ENCODE measurements around the gene CA12. TPM values are rescaled to one million over a fixed set of nuclear protein-coding genes. Genes with fewer than 3 reads are reported as not detected.

The CA12 gene
- total RNA-seq, 1 experiment from 2014 or later = 3.7 TPM

DNA sequence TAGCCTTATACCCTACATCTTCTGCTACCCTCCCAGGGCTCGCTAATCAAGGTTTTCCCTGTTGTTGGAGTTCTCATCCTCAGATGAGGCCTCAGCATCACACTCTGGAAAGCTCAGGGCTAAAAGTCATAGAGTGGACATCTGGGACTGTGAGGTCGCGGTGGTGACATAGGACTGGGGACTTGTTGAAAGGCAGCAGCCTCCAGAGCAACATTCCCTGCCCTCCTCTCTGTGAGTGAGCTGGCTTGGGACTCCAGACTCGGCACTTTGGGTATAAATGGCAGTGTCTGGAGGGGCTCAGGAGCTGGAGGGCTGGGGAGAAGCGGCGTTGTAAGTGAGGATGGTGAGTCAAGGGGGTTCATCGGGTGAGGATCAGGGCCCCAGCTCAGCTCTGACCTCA, 2.7 kb downstream of the CA12 start:
- Histone ChIP-seq H3K9me3 (replicated peaks) (no peaks in the 10 kb centered on the region), H3K27me3 (replicated peaks) (no peaks in the 10 kb centered on the region), H3K4me3 (no peak overlapping the region), H3K4me1 (replicated peaks) (peaks cover 37% of the 10 kb centered on the region), H3K36me3 (no peaks in the 10 kb centered on the region), H3K27ac (no peak overlapping the region)
- no peak for DNase-seq (ENCODE audit: low read depth in 1 of 2, low spot score in 2 of 2)

DNA sequence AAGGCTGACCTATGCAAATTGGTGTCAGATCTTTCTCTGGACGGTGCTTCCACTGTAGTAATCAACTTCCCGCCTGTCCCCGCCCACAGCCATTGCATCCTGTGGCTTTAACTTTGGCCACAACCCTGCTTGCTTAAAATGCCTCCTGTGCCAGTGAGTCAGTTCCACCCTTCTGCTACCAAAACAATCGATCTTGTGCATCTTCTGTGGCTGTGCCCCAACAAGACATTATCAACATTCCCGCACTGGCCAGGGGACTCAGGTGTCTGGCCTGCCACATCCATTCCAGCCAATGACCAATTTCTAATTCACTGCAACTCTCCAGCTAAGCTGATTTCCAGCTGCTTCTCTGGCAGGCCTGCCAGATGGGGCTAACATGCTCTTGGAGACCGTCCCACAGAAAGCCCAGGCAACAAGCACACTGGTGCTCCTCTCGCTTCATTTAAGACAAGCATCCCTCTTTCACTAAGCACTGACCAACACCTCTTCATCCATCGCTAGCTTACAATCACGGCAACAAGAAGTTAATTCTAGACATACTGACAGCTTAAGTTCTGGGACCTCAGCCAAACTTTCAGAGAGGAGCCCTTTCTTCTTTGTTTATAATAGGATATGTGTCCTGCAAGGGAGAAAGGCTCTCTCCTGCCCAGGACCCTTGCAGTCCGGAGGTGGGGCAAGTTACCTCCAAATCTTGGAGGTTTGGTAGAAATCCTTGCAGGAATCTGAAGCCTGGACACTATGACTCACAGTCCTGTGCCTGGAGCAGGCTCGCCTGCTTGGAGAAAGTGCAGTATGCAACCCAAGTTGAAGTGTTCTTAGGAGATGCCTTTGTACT, 6.7 kb downstream of the CA12 start:
- no peaks in the 10 kb centered on the region for H3K9me3 ChIP-seq (replicated peaks)
- no peak overlapping the region for H3K27ac ChIP-seq
- H3K36me3 ChIP-seq = no peaks in the 10 kb centered on the region
- no peak overlapping the region for H3K4me3 ChIP-seq
- peak; percentile 59 to 61 for DNase-seq (ENCODE audit: low read depth in 1 of 2, low spot score in 2 of 2)
- no peaks in the 10 kb centered on the region for H3K27me3 ChIP-seq (replicated peaks)
- H3K4me1 ChIP-seq (replicated peaks) = peaks cover 42% of the 10 kb centered on the region

DNA sequence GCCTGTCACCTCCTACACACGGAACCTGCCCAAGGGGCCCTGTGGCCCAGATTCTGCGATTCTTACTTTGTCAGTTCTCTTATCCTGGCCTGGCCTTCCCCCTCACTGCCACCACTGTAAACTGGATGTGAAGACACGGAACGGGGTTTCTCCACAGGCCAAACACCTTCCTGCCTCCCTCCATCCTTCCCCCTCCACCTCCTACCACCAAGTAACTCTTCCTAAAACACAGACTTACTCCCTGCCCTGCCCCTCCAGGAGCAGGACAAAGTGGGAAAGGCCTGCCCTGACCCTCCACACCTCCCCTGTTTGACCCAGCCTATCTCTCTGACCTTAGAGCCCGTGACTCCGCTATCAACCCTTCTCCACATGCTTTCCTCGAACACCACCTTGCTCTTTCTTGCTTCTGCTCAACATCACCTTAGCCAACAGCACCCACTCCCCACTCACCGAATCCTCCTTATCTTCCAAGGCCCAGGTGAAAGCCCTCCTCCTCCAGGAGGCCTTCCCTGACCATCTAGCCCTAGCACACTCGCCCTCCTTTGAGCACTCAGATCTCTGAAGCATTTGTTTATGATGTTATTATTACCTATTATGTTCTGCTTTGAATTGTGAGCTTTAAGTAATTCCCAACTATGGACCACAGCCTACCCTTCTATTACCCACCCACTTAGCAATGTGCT, 7.6 kb downstream of the CA12 start:
- DNase-seq (ENCODE audit: low read depth in 1 of 2, low spot score in 2 of 2) = no peak
- peak overlapping the region; percentile 16; the same call in 1 of the 2 replicates for H3K27ac ChIP-seq
- H3K36me3 ChIP-seq = no peaks in the 10 kb centered on the region
- H3K9me3 ChIP-seq (replicated peaks) = no peaks in the 10 kb centered on the region
- H3K27me3 ChIP-seq (replicated peaks) = no peaks in the 10 kb centered on the region
- peaks cover 45% of the 10 kb centered on the region for H3K4me1 ChIP-seq (replicated peaks)
- H3K4me3 ChIP-seq = no peak overlapping the region

DNA sequence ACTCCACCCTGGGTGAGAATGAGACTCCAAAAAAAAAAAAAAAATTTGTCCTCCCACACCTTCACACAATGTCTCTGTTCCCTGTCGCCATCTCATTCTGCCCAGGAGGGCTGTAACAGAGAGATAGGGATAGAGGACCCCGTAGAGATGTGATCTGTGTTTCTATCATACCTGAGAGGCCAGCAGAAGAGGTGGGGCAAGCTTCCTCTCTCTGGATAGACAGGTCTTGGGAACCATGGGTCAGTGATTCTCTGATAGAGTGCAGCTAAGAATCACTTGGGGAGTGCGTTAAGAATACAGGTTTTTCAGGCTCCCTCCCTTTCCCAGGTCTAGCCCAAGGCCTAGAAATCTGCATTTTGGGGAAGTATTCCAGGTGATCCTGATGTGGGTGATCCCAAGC, 8.3 kb downstream of the CA12 start:
- Histone ChIP-seq H3K4me1 (replicated peaks) (peaks cover 46% of the 10 kb centered on the region), H3K4me3 (no peak overlapping the region), H3K36me3 (no peaks in the 10 kb centered on the region), H3K27ac (0 out of 2 replicates have a peak overlapping the region, but pooled peaks have one; percentile 46), H3K27me3 (replicated peaks) (no peaks in the 10 kb centered on the region), H3K9me3 (replicated peaks) (no peaks in the 10 kb centered on the region)
- DNase-seq (ENCODE audit: low read depth in 1 of 2, low spot score in 2 of 2) = no peak

DNA sequence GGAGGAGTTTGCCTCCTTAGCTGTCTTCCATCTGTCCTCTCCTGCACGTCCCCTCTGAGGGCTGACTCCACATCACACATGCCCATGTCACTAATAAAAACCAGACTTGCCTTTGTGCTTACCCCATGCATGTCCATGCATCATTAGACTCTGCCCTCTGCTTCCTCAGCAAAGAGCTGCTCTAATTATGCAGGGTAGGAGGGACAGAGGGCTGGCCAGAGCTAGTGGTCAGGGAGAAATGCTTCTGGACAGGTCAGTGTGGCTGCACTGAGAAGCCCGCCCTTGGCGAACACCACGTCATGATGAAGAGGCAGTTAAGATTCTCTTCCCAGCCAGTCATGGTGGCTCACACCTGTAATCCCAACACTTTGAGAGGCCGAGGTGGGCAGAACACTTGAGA, 8.9 kb downstream of the CA12 start:
- DNase-seq (ENCODE audit: low read depth in 1 of 2, low spot score in 2 of 2) = no peak
- peaks cover 46% of the 10 kb centered on the region for H3K4me1 ChIP-seq (replicated peaks)

DNA sequence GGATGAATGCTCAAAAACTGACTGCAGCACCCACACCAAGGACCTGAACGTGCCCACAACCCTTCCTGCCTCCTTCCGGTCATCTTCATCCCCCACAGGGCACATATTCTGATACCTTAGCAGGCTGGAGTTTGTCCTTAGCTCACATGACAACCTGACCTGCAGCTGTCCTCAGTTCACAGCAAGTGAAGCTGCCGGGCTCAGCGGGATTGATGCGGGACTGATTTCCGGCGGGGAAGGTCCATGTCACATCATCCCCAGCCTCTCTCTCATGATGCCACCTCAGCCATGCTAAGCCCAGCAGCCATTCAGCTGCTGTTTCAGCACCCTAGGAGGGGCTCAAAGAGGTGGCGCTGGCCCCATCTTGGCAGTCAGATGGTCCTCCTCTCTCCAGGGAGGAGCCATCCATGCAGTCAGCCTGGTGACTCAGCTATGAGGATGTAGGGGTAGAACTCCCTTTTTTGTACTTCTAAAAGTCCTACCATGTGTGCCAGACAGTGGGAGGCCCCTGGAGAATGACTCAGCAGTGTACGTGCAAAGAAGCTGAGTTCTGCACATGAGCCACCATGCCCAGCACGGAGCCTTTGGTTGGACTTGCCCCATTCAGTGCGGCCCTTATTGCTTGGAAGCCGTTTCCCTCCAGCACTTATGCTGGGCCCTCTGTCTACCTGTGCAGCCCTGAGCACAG, 9.5 kb downstream of the CA12 start:
- H3K4me1 ChIP-seq (replicated peaks) = peaks cover 46% of the 10 kb centered on the region

More for the DNA sequence above, 8.9 kb downstream of the CA12 start:
- peak overlapping the region; percentile 46 for H3K27ac ChIP-seq
- H3K4me3 ChIP-seq = no peak overlapping the region
- H3K27me3 ChIP-seq (replicated peaks) = no peaks in the 10 kb centered on the region
- H3K9me3 ChIP-seq (replicated peaks) = no peaks in the 10 kb centered on the region
- H3K36me3 ChIP-seq = no peaks in the 10 kb centered on the region

DNA sequence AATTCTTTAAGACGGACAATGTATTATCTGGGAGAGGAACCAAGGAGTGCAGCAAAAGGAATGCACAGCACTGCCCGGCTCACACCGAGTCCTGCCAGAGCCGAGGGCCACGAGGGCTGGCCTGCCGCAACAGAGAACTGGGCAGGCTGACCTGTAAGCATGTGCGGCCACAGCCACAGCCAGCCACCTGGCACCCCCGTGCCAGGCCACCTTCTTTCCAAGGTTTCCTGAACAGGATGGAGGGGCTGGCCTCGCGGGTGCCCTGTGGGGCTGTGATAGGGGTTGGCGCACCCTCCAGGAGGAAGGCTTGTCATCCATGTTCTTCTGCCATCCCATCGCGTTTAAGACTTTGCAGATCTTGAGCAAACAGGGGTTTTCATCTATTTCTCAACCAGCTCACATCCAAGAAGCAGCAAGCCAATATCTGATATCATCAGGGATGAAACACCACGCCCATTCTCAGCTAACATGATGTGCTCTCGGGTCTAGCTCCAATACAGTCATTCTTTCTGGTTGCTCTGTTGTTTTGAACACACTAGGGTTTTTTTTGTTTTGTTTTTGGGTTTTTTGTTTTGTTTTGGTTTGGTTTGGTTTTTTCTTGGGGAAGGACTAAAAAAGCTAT, 10.2 kb downstream of the CA12 start:
- Histone ChIP-seq H3K27me3 (replicated peaks) (no peaks in the 10 kb centered on the region), H3K4me1 (replicated peaks) (peaks cover 46% of the 10 kb centered on the region), H3K27ac (peak overlapping the region; percentile 46), H3K36me3 (no peaks in the 10 kb centered on the region), H3K4me3 (no peak overlapping the region), H3K9me3 (replicated peaks) (no peaks in the 10 kb centered on the region)
- no peak for DNase-seq (ENCODE audit: low read depth in 1 of 2, low spot score in 2 of 2)

More for the DNA sequence above, 9.5 kb downstream of the CA12 start:
- Histone ChIP-seq H3K36me3 (no peaks in the 10 kb centered on the region), H3K9me3 (replicated peaks) (no peaks in the 10 kb centered on the region), H3K4me3 (no peak overlapping the region), H3K27me3 (replicated peaks) (no peaks in the 10 kb centered on the region), H3K27ac (peak overlapping the region; percentile 46)
- peak; percentile 84 to 93 for DNase-seq (ENCODE audit: low read depth in 1 of 2, low spot score in 2 of 2)

DNA sequence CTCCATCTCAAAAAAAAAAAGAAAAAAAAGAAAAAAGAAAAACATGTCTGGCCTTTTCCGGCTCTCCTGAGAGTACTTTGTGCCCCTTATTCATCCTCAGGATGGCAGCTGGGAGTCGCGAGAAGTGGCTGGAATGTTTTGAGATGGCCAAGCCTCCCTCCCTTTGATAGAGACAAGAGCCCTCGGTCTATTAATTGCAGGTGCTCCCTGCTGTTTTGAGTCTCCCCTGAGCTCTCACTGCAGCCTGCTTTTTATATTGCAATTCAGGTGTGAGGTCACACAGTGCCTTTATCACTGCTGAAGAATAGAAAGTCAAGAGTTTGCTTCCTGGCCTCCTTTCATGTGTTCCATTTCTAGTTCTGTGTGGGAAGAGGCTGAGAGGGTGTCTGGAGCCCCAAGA, 10.9 kb downstream of the CA12 start:
- H3K27ac ChIP-seq = no peak overlapping the region
- H3K27me3 ChIP-seq (replicated peaks) = no peaks in the 10 kb centered on the region
- peaks cover 41% of the 10 kb centered on the region for H3K4me1 ChIP-seq (replicated peaks)
- no peak for DNase-seq (ENCODE audit: low read depth in 1 of 2, low spot score in 2 of 2)
- H3K4me3 ChIP-seq = no peak overlapping the region
- H3K36me3 ChIP-seq = no peaks in the 10 kb centered on the region
- H3K9me3 ChIP-seq (replicated peaks) = no peaks in the 10 kb centered on the region

DNA sequence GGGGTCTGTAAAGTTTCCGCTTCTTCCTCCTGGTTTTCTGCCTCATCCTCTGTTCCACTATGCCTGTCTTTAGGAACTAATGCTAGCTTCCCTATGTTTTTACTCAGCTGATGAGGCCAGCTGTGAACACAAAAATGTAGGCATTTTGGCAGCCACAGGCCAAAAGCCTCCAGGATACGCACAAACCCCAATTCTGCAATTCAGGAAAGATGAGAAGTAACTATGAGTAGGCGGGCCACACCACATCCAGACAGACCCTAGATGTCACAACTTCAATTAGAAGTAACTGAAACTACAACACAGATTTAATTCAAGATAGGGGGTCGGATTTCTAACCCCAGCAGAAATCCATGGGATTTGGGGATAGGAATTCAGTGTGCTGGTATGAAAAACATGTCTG, 11.9 kb downstream of the CA12 start:
- H3K4me1 ChIP-seq (replicated peaks) = peaks cover 31% of the 10 kb centered on the region
- H3K36me3 ChIP-seq = no peaks in the 10 kb centered on the region
- H3K27ac ChIP-seq = no peak overlapping the region
- H3K4me3 ChIP-seq = no peak overlapping the region
- no peaks in the 10 kb centered on the region for H3K9me3 ChIP-seq (replicated peaks)
- DNase-seq (ENCODE audit: low read depth in 1 of 2, low spot score in 2 of 2) = no peak
- no peaks in the 10 kb centered on the region for H3K27me3 ChIP-seq (replicated peaks)

DNA sequence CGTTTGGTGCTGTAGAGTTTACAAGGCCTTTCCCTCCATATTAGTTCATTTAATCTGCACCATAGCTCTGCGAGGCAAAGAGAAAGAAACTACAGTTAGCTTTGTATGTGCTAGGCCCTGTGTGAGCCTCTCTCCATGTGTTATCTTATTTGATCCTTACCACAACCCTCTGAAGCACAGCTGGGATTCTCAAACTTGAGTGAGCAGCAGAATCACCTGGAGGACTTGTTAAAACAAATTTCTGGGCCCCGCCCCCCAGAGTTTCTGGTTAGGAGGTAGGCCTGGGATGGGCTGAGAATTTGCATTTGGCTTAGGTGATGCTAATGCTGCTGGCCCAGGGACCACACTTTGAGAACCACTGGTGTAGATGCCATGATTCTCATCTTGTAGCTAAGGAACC, 12.3 kb downstream of the CA12 start:
- H3K4me3 ChIP-seq = no peak overlapping the region
- no peaks in the 10 kb centered on the region for H3K9me3 ChIP-seq (replicated peaks)
- no peak for DNase-seq (ENCODE audit: low read depth in 1 of 2, low spot score in 2 of 2)
- peaks cover 26% of the 10 kb centered on the region for H3K4me1 ChIP-seq (replicated peaks)
- H3K27ac ChIP-seq = no peak overlapping the region
- H3K36me3 ChIP-seq = no peaks in the 10 kb centered on the region
- no peaks in the 10 kb centered on the region for H3K27me3 ChIP-seq (replicated peaks)

DNA sequence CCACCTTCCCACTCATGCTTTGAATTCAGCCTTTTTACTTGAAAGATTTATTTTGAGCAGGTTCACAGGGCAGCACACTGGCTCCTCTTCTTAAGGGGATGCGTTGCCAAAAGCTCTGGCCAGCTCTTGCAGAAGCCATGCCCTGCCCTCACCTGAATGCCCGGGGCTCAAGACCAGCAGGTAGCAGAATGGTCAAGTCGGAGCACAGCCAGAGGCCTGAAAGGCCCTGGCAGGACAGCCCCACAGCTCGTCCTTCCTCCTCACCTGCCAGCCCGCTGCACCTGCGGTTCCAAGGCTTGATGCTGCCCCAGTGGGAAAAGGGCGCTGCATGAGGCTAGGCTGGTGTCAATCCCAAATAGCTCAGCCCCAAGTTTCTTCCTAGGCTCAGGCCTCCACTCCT, 13.1 kb downstream of the CA12 start:
- Histone ChIP-seq H3K4me3 (no peak overlapping the region), H3K36me3 (no peaks in the 10 kb centered on the region), H3K27me3 (replicated peaks) (no peaks in the 10 kb centered on the region), H3K27ac (no peak overlapping the region), H3K4me1 (replicated peaks) (peaks cover 20% of the 10 kb centered on the region), H3K9me3 (replicated peaks) (no peaks in the 10 kb centered on the region)
- DNase-seq (ENCODE audit: low read depth in 1 of 2, low spot score in 2 of 2) = no peak

DNA sequence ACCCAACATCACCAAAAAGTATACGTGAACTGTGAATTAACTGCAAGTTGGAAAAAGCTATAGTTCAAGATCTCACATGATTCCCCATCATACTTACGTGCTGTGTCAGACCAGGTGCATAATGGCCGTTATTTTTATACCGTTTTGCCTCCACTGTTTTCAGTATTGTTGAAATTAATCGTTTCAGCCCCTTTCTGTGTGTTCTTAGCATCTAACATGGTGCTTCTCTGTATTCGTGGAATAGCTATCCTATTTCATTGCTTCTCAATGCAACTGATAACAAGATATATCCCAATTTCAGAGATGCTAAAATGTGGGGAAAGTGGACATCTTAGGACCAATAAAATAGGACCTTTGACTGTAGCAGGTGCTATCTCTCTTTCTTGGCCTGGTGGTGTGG, 13.7 kb downstream of the CA12 start:
- Histone ChIP-seq H3K4me3 (no peak overlapping the region), H3K27ac (no peak overlapping the region), H3K4me1 (replicated peaks) (peaks cover 19% of the 10 kb centered on the region), H3K36me3 (no peaks in the 10 kb centered on the region), H3K9me3 (replicated peaks) (no peaks in the 10 kb centered on the region), H3K27me3 (replicated peaks) (no peaks in the 10 kb centered on the region)
- DNase-seq (ENCODE audit: low read depth in 1 of 2, low spot score in 2 of 2) = no peak

DNA sequence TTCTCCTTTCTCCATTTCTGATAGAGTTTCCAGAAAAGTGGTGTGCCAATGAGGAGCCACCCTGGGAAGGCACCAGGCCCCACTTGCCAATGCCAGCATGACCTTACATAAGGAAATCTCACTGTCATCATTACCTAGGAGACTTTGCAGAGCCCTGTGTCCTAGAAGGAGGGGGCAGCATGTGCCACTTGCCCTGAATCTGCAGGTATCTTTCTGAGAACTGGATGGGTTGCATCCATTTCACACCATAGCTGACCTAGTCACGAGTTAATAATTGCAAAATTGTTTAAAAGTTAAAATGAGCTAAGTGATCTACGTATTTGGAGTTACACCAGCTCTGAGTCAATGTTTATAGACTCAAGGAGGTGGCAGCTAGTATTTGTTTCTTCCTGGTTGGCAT, 14.3 kb downstream of the CA12 start:
- Histone ChIP-seq H3K9me3 (replicated peaks) (no peaks in the 10 kb centered on the region), H3K27me3 (replicated peaks) (no peaks in the 10 kb centered on the region), H3K4me3 (no peak overlapping the region), H3K36me3 (no peaks in the 10 kb centered on the region), H3K4me1 (replicated peaks) (peaks cover 14% of the 10 kb centered on the region), H3K27ac (no peak overlapping the region)
- no peak for DNase-seq (ENCODE audit: low read depth in 1 of 2, low spot score in 2 of 2)
